Measurements from ENCODE around the gene RFXAP. TPM values are rescaled to one million over a fixed set of nuclear protein-coding genes. Genes with fewer than 3 reads are reported as not detected.

Gene RFXAP
- total RNA-seq, 1 experiment from 2014 or later, result 9.2 TPM

- TF ChIP-seq E2F4 (CRISPR knock-in tag; IDR thresholded peaks at IDR 0.05; ENCODE audit: borderline replicate concordance, low read depth), result no peak
- no peak for TF ChIP-seq ZNF138 (CRISPR knock-in tag; conservative IDR thresholded peaks at IDR 0.05)
Observed at GRCh38 chr13:36796052-36796451, 23.0 kb upstream of the RFXAP start (continued).

GRCh38 chr13:36801035-36801434 is 18.0 kb upstream of the RFXAP start:
- Mint-ChIP-seq H3K27me3 (ENCODE audit: low read depth) (no peaks in the 10 kb centered on the region; the same call in 1 of the 2 replicates), H3K27ac (no peak overlapping the region), H3K9me3 (no peaks in the 10 kb centered on the region), H3K4me3 (no peak overlapping the region), H3K4me1 (peaks cover 16% of the 10 kb centered on the region), H3K36me3 (no peaks in the 10 kb centered on the region)
- ATAC-seq (no peak), DNase-seq (ENCODE audit: low spot score) (no peak)
- POLR2A ChIA-PET, result no interaction called here
- TF ChIP-seq CTCF (IDR thresholded peaks at IDR 0.05), result no peak
- TF ChIP-seq ZNF317 (CRISPR knock-in tag; IDR thresholded peaks at IDR 0.05; ENCODE audit: borderline replicate concordance, low read depth), result no peak
- CTCF ChIA-PET, result no interaction called here

GRCh38 chr13:36804588-36804987 is 14.4 kb upstream of the RFXAP start:
- Mint-ChIP-seq H3K27ac (no peak overlapping the region), H3K27me3 (ENCODE audit: low read depth) (no peaks in the 10 kb centered on the region; the same call in 1 of the 2 replicates), H3K4me3 (no peak overlapping the region), H3K9me3 (no peaks in the 10 kb centered on the region), H3K36me3 (no peaks in the 10 kb centered on the region), H3K4me1 (peaks cover 6% of the 10 kb centered on the region)
- POLR2A ChIA-PET, result no interaction called here
- ATAC-seq (no peak), DNase-seq (ENCODE audit: low spot score) (no peak)
- no peak for TF ChIP-seq CDX4 (CRISPR knock-in tag; IDR thresholded peaks at IDR 0.05; ENCODE audit: borderline replicate concordance)
- no peak for TF ChIP-seq ZNF281 (CRISPR knock-in tag; IDR thresholded peaks at IDR 0.05)
- TF ChIP-seq CBFB (CRISPR knock-in tag; IDR thresholded peaks at IDR 0.05; ENCODE audit: low read depth), result no peak
- no peak for TF ChIP-seq USF1 (CRISPR knock-in tag; IDR thresholded peaks at IDR 0.05)
- TF ChIP-seq ZNF138 (CRISPR knock-in tag; conservative IDR thresholded peaks at IDR 0.05), result no peak
- no peak for TF ChIP-seq CREM (CRISPR knock-in tag; IDR thresholded peaks at IDR 0.05)
- no peak for TF ChIP-seq MLX (CRISPR knock-in tag; IDR thresholded peaks at IDR 0.05)
- TF ChIP-seq ETV6 (CRISPR knock-in tag; IDR thresholded peaks at IDR 0.05), result no peak
- TF ChIP-seq ZMAT4 (CRISPR knock-in tag; IDR thresholded peaks at IDR 0.05), result no peak
- TF ChIP-seq ARID4B (CRISPR knock-in tag; IDR thresholded peaks at IDR 0.05; ENCODE audit: borderline replicate concordance), result no peak
- TF ChIP-seq FOXK1 (CRISPR knock-in tag; IDR thresholded peaks at IDR 0.05), result no peak
- no peak for TF ChIP-seq JUN (CRISPR knock-in tag; IDR thresholded peaks at IDR 0.05)
- no peak for TF ChIP-seq TCF7 (CRISPR knock-in tag; IDR thresholded peaks at IDR 0.05; ENCODE audit: low read depth)
- CTCF ChIA-PET, result interaction anchor here (1.8 kb wide), 1 partner anchor 10 kb away, joined by 5 read pairs; no protein-coding TSS in a partner anchor
